H1 (cell line): ENCODE measurements around the gene MTFMT. TPM values are rescaled to one million over a fixed set of nuclear protein-coding genes. Genes with fewer than 3 reads are reported as not detected.

ENCODE experiments used
- CTCF ChIA-PET: fragments of 300-600 bp; sonication (Branson Sonifier 250); formaldehyde crosslinking; loops from one replicate; lab custom pipeline; 2021; ENCODE audit not compliant: partially characterized antibody; lab: Charles Lee
- POLR2A ChIA-PET: fragments of 300-600 bp; sonication (Branson Sonifier 250); formaldehyde crosslinking; loops from one replicate; lab custom pipeline; 2021; ENCODE audit warnings: inconsistent platforms; ENCODE audit not compliant: partially characterized antibody; lab: Charles Lee
- DNase-seq, 2 experiments: peaks; one replicate each; pipeline versions ENCODE4 v3.0.0 to v3.0.0-alpha.2; 2010 to 2022; ENCODE audit warnings: low spot score in 2 of 2, low read depth in 1 of 2, mixed read lengths in 1 of 2
- FAIRE-seq: peaks from 2 replicates; lab custom pipeline; 2011; peaks lifted over from hg19 to GRCh38; lab: Jason Lieb, UNC
- H2AFZ ChIP-seq: 2 replicates; pipeline ENCODE4 v1.8.1; 2012; ENCODE audit warnings: low read length, inconsistent platforms
- H2AK5ac ChIP-seq: 2 replicates; pipeline ENCODE4 v1.6.1; 2013; ENCODE audit warnings: low read depth, low read length
- H2BK120ac ChIP-seq: replicated peaks from 2 replicates; pipeline ENCODE3; 2013; ENCODE audit warnings: low read depth, low read length, inconsistent platforms
- H2BK12ac ChIP-seq: 2 replicates; pipeline ENCODE4 v1.6.1; 2013; ENCODE audit warnings: low read depth, low read length
- H2BK15ac ChIP-seq: 2 replicates; pipeline ENCODE4 v1.6.1; 2013; ENCODE audit warnings: low read length
- H2BK20ac ChIP-seq: 2 replicates; pipeline ENCODE4 v1.6.1; 2013; ENCODE audit warnings: low read length
- H2BK5ac ChIP-seq: 2 replicates; pipeline ENCODE4 v1.6.1; 2013; ENCODE audit warnings: low read depth, low read length
- H3K14ac ChIP-seq: 2 replicates; pipeline ENCODE4 v1.6.1; 2013; ENCODE audit warnings: inconsistent platforms; ENCODE audit not compliant: insufficient read length
- H3K18ac ChIP-seq: 2 replicates; pipeline ENCODE4 v1.6.1; 2013; ENCODE audit warnings: low read length; ENCODE audit errors: extremely low read depth
- H3K23ac ChIP-seq: 2 replicates; pipeline ENCODE4 v1.6.1; 2013; ENCODE audit warnings: inconsistent platforms; ENCODE audit not compliant: insufficient read length
- H3K23me2 ChIP-seq: 2 replicates; pipeline ENCODE4 v1.6.1; 2013; ENCODE audit warnings: low read depth, low read length
- H3K27ac ChIP-seq: 2 replicates; pipeline ENCODE4 v1.6.1; 2011; ENCODE audit warnings: low read depth, low read length, inconsistent platforms
- H3K27me3 ChIP-seq, 4 experiments: replicated peaks in 1 of 4; 1 replicate in 1 of 4; 2 replicates in 3 of 4; pipeline versions ENCODE4 v1.6.1 to v1.8.1; 2011 to 2013; ENCODE audit warnings: low read length in 3 of 4, mild to moderate bottlenecking in 3 of 4, inconsistent platforms in 2 of 4, mixed read lengths in 2 of 4, moderate library complexity in 1 of 4; ENCODE audit not compliant: control insufficient read depth in 3 of 4, insufficient read depth in 3 of 4; ENCODE audit errors: extremely low read depth in 1 of 4
- H3K36me3 ChIP-seq, 4 experiments: 2 replicates each; pipeline versions ENCODE4 v1.6.1 to v1.8.1; 2011 to 2013; ENCODE audit warnings: mild to moderate bottlenecking in 4 of 4, low read length in 3 of 4, moderate library complexity in 2 of 4, control low read depth in 1 of 4, inconsistent platforms in 1 of 4; ENCODE audit not compliant: insufficient read depth in 4 of 4, control insufficient read depth in 2 of 4
- H3K4ac ChIP-seq: replicated peaks from 2 replicates; pipeline ENCODE3; 2013; ENCODE audit warnings: low read length, low read depth, mixed read lengths, inconsistent platforms; ENCODE audit not compliant: insufficient read length
- H3K4me1 ChIP-seq, 4 experiments: replicated peaks in 1 of 4; 1 replicate in 1 of 4; 2 replicates in 3 of 4; pipeline versions ENCODE4 v1.6.1 to v1.8.1; 2011 to 2013; ENCODE audit warnings: low read length in 3 of 4, inconsistent platforms in 2 of 4, mixed read lengths in 1 of 4; ENCODE audit not compliant: insufficient read depth in 4 of 4, control insufficient read depth in 3 of 4
- H3K4me2 ChIP-seq, 2 experiments: 2 replicates each; pipeline versions ENCODE4 v1.6.1 to v1.8.1; 2011 to 2013; ENCODE audit warnings: low read depth in 2 of 2, low read length in 2 of 2, control low read depth in 1 of 2, inconsistent platforms in 1 of 2, mild to moderate bottlenecking in 1 of 2; ENCODE audit not compliant: insufficient read depth in 1 of 2
- H3K4me3 ChIP-seq, 4 experiments: fragments of 200-600, 300-600 bp in 1 of 4; sonication (generic), shearing (Covaris generic), sonication (Bioruptor Twin) in 1 of 4; 2 replicates each; pipeline versions ENCODE4 v1.5.1 to v1.8.1; 2011 to 2016; ENCODE audit warnings: low read length in 4 of 4, low read depth in 3 of 4, control low read depth in 2 of 4, inconsistent platforms in 2 of 4, mild to moderate bottlenecking in 2 of 4, mixed read lengths in 1 of 4, moderate library complexity in 1 of 4; ENCODE audit not compliant: insufficient read depth in 2 of 4; ENCODE audit errors: extremely low read depth in 1 of 4
- H3K56ac ChIP-seq: replicated peaks from 2 replicates; pipeline ENCODE3; 2013; ENCODE audit warnings: low read depth, mild to moderate bottlenecking, mixed read lengths, low read length, inconsistent platforms; ENCODE audit not compliant: insufficient read length
- H3K79me1 ChIP-seq: 2 replicates; pipeline ENCODE4 v1.6.1; 2013; ENCODE audit warnings: low read depth, low read length, control low read depth
- H3K79me2 ChIP-seq, 2 experiments: 2 replicates each; pipeline versions ENCODE4 v1.6.1 to v1.8.1; 2012 to 2013; ENCODE audit warnings: low read length in 2 of 2, mild to moderate bottlenecking in 2 of 2, inconsistent platforms in 1 of 2; ENCODE audit not compliant: insufficient read depth in 2 of 2, control insufficient read depth in 1 of 2
- H3K9ac ChIP-seq, 4 experiments: replicated peaks in 1 of 4; 1 replicate in 1 of 4; 2 replicates in 3 of 4; pipeline versions ENCODE4 v1.6.1 to v1.8.1; 2011 to 2013; ENCODE audit warnings: low read depth in 3 of 4, low read length in 3 of 4, control low read depth in 2 of 4, mild to moderate bottlenecking in 2 of 4, moderate library complexity in 2 of 4, inconsistent platforms in 1 of 4; ENCODE audit errors: extremely low read depth in 1 of 4
- H3K9me3 ChIP-seq, 2 experiments: 2 replicates each; pipeline versions ENCODE4 v1.6.1 to v1.8.1; 2012 to 2013; ENCODE audit warnings: mild to moderate bottlenecking in 2 of 2, moderate library complexity in 2 of 2, control low read depth in 1 of 2, inconsistent platforms in 1 of 2, low read depth in 1 of 2, low read length in 1 of 2, mixed read lengths in 1 of 2; ENCODE audit not compliant: insufficient read depth in 2 of 2
- H4K20me1 ChIP-seq, 2 experiments: replicated peaks in 1 of 2; 2 replicates each; pipeline versions ENCODE3 to v1.8.1; 2011 to 2013; ENCODE audit warnings: inconsistent platforms in 2 of 2, low read length in 2 of 2, mild to moderate bottlenecking in 1 of 2; ENCODE audit not compliant: insufficient read depth in 2 of 2, control insufficient read depth in 1 of 2
- H4K5ac ChIP-seq: 2 replicates; pipeline ENCODE4 v1.6.1; 2013; ENCODE audit warnings: low read length, low read depth, mixed read lengths, inconsistent platforms; ENCODE audit not compliant: insufficient read length
- H4K8ac ChIP-seq: 2 replicates; pipeline ENCODE4 v1.8.0; 2013; ENCODE audit warnings: mild to moderate bottlenecking, moderate library complexity, low read length, inconsistent platforms; ENCODE audit not compliant: insufficient read depth; ENCODE audit errors: extremely low read depth
- H4K91ac ChIP-seq: replicated peaks from 2 replicates; pipeline ENCODE3; 2013; ENCODE audit warnings: low read length, mixed read lengths, inconsistent platforms; ENCODE audit not compliant: insufficient read length
- CHD2 ChIP-seq: IDR thresholded peaks from 2 replicates; pipeline ENCODE4 v1.6.1; 2012; ENCODE audit warnings: low read length, improper control_type of control experiment
- FOSL1 ChIP-seq: IDR thresholded peaks from 2 replicates; pipeline ENCODE4 v1.6.1; 2011; ENCODE audit warnings: mild to moderate bottlenecking, low read depth, low read length, moderate library complexity; ENCODE audit not compliant: insufficient read depth
- MAFK ChIP-seq: IDR thresholded peaks from 2 replicates; pipeline ENCODE4 v1.6.1; 2012; ENCODE audit warnings: low read depth, mild to moderate bottlenecking, improper control_type of control experiment, low read length
- NRF1 ChIP-seq: IDR thresholded peaks from 2 replicates; pipeline ENCODE4 v1.6.1; 2011; ENCODE audit warnings: mild to moderate bottlenecking, low read depth, low read length, improper control_type of control experiment
- RNF2 ChIP-seq: fragments of 200-900, 300-1000 bp; sonication (generic); IDR thresholded peaks from 2 replicates; pipeline ENCODE4 v1.7.1; 2016; ENCODE audit warnings: borderline replicate concordance, low read depth, mild to moderate bottlenecking, antibody characterized with exemption, low read length; ENCODE audit not compliant: poor library complexity, severe bottlenecking; ENCODE audit errors: missing control alignments
- SP4 ChIP-seq: IDR thresholded peaks from 2 replicates; pipeline ENCODE4 v1.6.1; 2012; ENCODE audit warnings: low read length, inconsistent platforms
- SUZ12 ChIP-seq: fragments of 200-600 bp; sonication (generic); IDR thresholded peaks from 2 replicates; pipeline ENCODE4 v1.6.1; 2012; ENCODE audit warnings: mild to moderate bottlenecking, inconsistent platforms, low read length, moderate library complexity, mixed read lengths
- TBP ChIP-seq: IDR thresholded peaks from 2 replicates; pipeline ENCODE4 v1.6.1; 2011; ENCODE audit warnings: low read depth, low read length, improper control_type of control experiment
- WGBS, 2 experiments: shearing (Covaris generic) in 1 of 2; methylation state at CpG; one replicate each; pipeline versions ENCODE4 v1.1.6 to v1.1.7; 2013 to 2015; ENCODE audit warnings: low lambda C conversion rate in 2 of 2, mixed read lengths in 2 of 2, inconsistent platforms in 1 of 2, low coverage in 1 of 2, missing lambda C conversion rate in 1 of 2; ENCODE audit not compliant: insufficient replicate concordance in 2 of 2, insufficient coverage in 1 of 2, insufficient read length in 1 of 2; ENCODE audit errors: extremely low coverage in 1 of 2, missing lambda C conversion rate in 1 of 2; 5-methylcytosine and 5-hydroxymethylcytosine counted together
- polyA plus RNA-seq, 7 experiments: library from polyadenylated mRNA; depleted of rRNA in 3 of 7; stranded (reverse) in 5 of 7; unstranded in 2 of 7; fragments of >200 nt in 5 of 7; fragments of 200-250 nt in 2 of 7; gene quantifications; 1 replicate in 5 of 7; 2 replicates in 1 of 7; 4 replicates in 1 of 7; pipeline versions ENCODE4 v1.2.1 to v1.2.3, GENCODE V29; 2011 to 2013; ENCODE audit warnings: missing spikeins in 2 of 7, mixed read lengths in 2 of 7
- total RNA-seq: library from RNA; stranded (reverse); fragmentation: NEBNext Ultra II Directional; extraction: Animal tissue kit (Norgen Biotek cat#: 25700); gene quantifications from 2 replicates; pipeline ENCODE4 v1.2.1, GENCODE V29; 2021
- TF ChIP-seq, protein P1 (sequence below): IDR thresholded peaks from 2 replicates; pipeline ENCODE4 v1.6.1; 2012; ENCODE audit warnings: inconsistent platforms
- TF ChIP-seq, protein P2 (sequence below), 3 experiments: IDR thresholded peaks; 1 replicate in 2 of 3; 2 replicates in 1 of 3; pipeline versions ENCODE4 v1.5.1 to v1.6.1; 2011; ENCODE audit warnings: low read length in 3 of 3, mild to moderate bottlenecking in 3 of 3, inconsistent platforms in 2 of 3, low read depth in 1 of 3, moderate library complexity in 1 of 3; ENCODE audit not compliant: insufficient read depth in 1 of 3; ENCODE audit errors: control extremely low read depth in 1 of 3

Gene MTFMT
- total and polyA plus RNA-seq, 2 of the 8 experiments (the other 6 are each of a cell fraction or from before 2014, with no cell fraction given) = 7.7 to 20.8 TPM

DNA sequence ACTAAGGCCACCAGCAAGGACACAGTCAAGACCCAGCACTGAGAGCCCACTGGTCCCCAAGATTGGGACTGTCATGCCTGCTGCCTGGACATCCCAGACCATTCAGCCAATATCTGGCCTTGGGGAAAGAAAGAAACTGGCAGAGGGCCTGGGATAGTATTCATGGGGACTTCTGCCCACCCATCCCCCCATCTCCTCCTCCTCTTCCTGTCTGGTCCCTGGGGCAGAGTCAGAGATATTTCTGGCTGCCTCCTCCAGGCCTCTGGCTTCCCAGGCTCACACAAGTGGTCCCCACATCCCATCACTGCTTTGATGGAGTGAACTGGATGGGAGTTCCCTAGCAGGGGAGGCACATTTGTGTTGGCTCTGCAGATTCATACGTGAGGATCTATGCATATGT lies 42.6 kb upstream of the MTFMT start:
- Histone ChIP-seq H2AFZ (no peak overlapping the region), H3K4me3 (no peak overlapping the region), H3K18ac (no peak overlapping the region), H3K27me3 (peaks cover 0 to 6% (median 0%) of the 10 kb centered on the region in 4 experiments; a peak in 2 of 7 replicates), H2BK5ac (no peak overlapping the region), H3K9me3 (peaks cover 3% of the 10 kb centered on the region in 2 experiments; a peak in 2 of 4 replicates), H2BK120ac (no peak overlapping the region), H4K20me1 (no peaks in the 10 kb centered on the region), H2BK12ac (peak overlapping the region; percentile 60; the same call in 1 of the 2 replicates), H4K5ac (no peak overlapping the region), H3K4me1 (peaks cover 5 to 16% (median 7%) of the 10 kb centered on the region in 4 experiments), H3K4ac (no peak overlapping the region), H3K23me2 (peaks cover 6% of the 10 kb centered on the region; the same call in 1 of the 2 replicates), H3K23ac (no peak overlapping the region), H3K27ac (no peak overlapping the region), H2BK15ac (no peak overlapping the region), H4K91ac (no peak overlapping the region), H3K9ac (no peak overlapping the region), H2AK5ac (no peak overlapping the region), H3K4me2 (no peak overlapping the region), H4K8ac (no peak overlapping the region), H3K36me3 (no peaks in the 10 kb centered on the region), H3K79me2 (no peaks in the 10 kb centered on the region; a peak in 1 of 4 replicates), H3K56ac (no peak overlapping the region), H3K79me1 (no peaks in the 10 kb centered on the region), H3K14ac (no peak overlapping the region), H2BK20ac (no peak overlapping the region)
- no peak for FAIRE-seq
- ChIA-PET POLR2A (interaction anchor here (1.3 kb wide), 1 partner anchor 10 kb away, joined by 4 read pairs; no protein-coding TSS in a partner anchor), CTCF (interaction anchor here (7.3 to 32.9 kb wide), 2 partner anchors 13 to 18 kb away, joined by 82 to 1213 read pairs; partner anchors contain the start of genes RASL12 and SLC51B)
- no peak for DNase-seq
- WGBS, 2 experiments = 100% methylated on average over 1 of the region's 1 CpG; no CpG with 5 or more reads in 1 of the 2 experiments
- TF ChIP-seq, protein P1, sequence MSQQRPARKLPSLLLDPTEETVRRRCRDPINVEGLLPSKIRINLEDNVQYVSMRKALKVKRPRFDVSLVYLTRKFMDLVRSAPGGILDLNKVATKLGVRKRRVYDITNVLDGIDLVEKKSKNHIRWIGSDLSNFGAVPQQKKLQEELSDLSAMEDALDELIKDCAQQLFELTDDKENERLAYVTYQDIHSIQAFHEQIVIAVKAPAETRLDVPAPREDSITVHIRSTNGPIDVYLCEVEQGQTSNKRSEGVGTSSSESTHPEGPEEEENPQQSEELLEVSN = no peak
- no peak for TF ChIP-seq MAFK
- no peak for TF ChIP-seq SP4
- TF ChIP-seq, protein P2, sequence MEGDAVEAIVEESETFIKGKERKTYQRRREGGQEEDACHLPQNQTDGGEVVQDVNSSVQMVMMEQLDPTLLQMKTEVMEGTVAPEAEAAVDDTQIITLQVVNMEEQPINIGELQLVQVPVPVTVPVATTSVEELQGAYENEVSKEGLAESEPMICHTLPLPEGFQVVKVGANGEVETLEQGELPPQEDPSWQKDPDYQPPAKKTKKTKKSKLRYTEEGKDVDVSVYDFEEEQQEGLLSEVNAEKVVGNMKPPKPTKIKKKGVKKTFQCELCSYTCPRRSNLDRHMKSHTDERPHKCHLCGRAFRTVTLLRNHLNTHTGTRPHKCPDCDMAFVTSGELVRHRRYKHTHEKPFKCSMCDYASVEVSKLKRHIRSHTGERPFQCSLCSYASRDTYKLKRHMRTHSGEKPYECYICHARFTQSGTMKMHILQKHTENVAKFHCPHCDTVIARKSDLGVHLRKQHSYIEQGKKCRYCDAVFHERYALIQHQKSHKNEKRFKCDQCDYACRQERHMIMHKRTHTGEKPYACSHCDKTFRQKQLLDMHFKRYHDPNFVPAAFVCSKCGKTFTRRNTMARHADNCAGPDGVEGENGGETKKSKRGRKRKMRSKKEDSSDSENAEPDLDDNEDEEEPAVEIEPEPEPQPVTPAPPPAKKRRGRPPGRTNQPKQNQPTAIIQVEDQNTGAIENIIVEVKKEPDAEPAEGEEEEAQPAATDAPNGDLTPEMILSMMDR (IDR thresholded peaks at IDR 0.05; ENCODE audit: control extremely low read depth in 1 of 3, insufficient read depth in 1 of 3, low read depth in 1 of 3, low read length in 3 of 3) = no peak
- no peak for TF ChIP-seq RNF2
- no peak for TF ChIP-seq CHD2
- TF ChIP-seq SUZ12 = no peak
- TF ChIP-seq TBP = no peak
- TF ChIP-seq FOSL1 = no peak
- TF ChIP-seq NRF1 = no peak
